OCI-LY1 (cell line): Measurements from ENCODE around the gene PDGFD.
"Not testable (repeated sequence)": the region's sequence is repeated elsewhere in the genome, so short reads cannot be mapped to it uniquely, and the experiment has no call there.

ENCODE experiments used
- H2AFZ ChIP-seq: fragments of 200-600 bp; sonication (generic), shearing (Covaris generic); 2 replicates; pipeline ENCODE4 v1.6.0; 2014; ENCODE audit warnings: antibody characterized with exemption, mild to moderate bottlenecking, low read length
- H3F3A ChIP-seq: fragments of 200-600 bp; sonication (generic), shearing (Covaris generic); 2 replicates; pipeline ENCODE4 v1.6.0; 2014; ENCODE audit warnings: mild to moderate bottlenecking, antibody characterized with exemption, low read length, moderate library complexity; ENCODE audit not compliant: insufficient read depth
- H3K27ac ChIP-seq: fragments of 200-600 bp; sonication (generic); 2 replicates; pipeline ENCODE4 v1.5.1; 2014; ENCODE audit warnings: low read length, mixed run types, mild to moderate bottlenecking, low read depth; ENCODE audit not compliant: poor library complexity, severe bottlenecking
- H3K27me3 ChIP-seq: fragments of 200-600 bp; sonication (generic); 2 replicates; pipeline ENCODE4 v1.6.0; 2014; ENCODE audit warnings: antibody characterized with exemption, mild to moderate bottlenecking, low read length, moderate library complexity; ENCODE audit not compliant: insufficient read depth
- H3K36me3 ChIP-seq: fragments of 200-600 bp; sonication (generic); 2 replicates; pipeline ENCODE4 v1.6.1; 2014; ENCODE audit warnings: mild to moderate bottlenecking, antibody characterized with exemption, low read length, moderate library complexity, mixed read lengths; ENCODE audit not compliant: insufficient read depth
- H3K4me1 ChIP-seq: fragments of 200-600 bp; sonication (generic); 2 replicates; pipeline ENCODE4 v1.5.1; 2014; ENCODE audit warnings: mild to moderate bottlenecking, low read length, moderate library complexity; ENCODE audit not compliant: insufficient read depth, severe bottlenecking
- H3K4me2 ChIP-seq: fragments of 200-600 bp; sonication (generic), shearing (Covaris generic); 2 replicates; pipeline ENCODE4 v1.6.1; 2014; ENCODE audit warnings: low read length
- H3K4me3 ChIP-seq: fragments of 200-600 bp; sonication (generic); 2 replicates; pipeline ENCODE4 v1.5.1; 2014; ENCODE audit warnings: low read length, low read depth, mild to moderate bottlenecking, mixed read lengths; ENCODE audit not compliant: poor library complexity, severe bottlenecking
- H3K79me2 ChIP-seq: fragments of 200-600 bp; shearing (Covaris generic); 2 replicates; pipeline ENCODE4 v1.6.1; 2016; ENCODE audit warnings: mixed run types, low read length, mixed read lengths; ENCODE audit not compliant: insufficient read depth
- H3K9ac ChIP-seq: fragments of 200-600 bp; sonication (generic), shearing (Covaris generic); 2 replicates; pipeline ENCODE4 v1.6.1; 2014; ENCODE audit warnings: mild to moderate bottlenecking, low read length, mixed read lengths
- H3K9me2 ChIP-seq: fragments of 200-600 bp; sonication (generic), shearing (Covaris generic); 2 replicates; pipeline ENCODE4 v1.6.1; 2014; ENCODE audit warnings: low read depth, mild to moderate bottlenecking, low read length, mixed read lengths
- H3K9me3 ChIP-seq: fragments of 200-600 bp; shearing (Covaris generic); 2 replicates; pipeline ENCODE4 v1.6.1; 2014; ENCODE audit warnings: low read length, mixed read lengths
- H4K20me1 ChIP-seq: fragments of 200-600 bp; sonication (generic), shearing (Covaris generic); 2 replicates; pipeline ENCODE4 v1.6.0; 2016; ENCODE audit warnings: mild to moderate bottlenecking, low read length; ENCODE audit not compliant: insufficient read depth
- EZH2 ChIP-seq: fragments of 200-600 bp; sonication (generic), shearing (Covaris generic); IDR thresholded peaks from 2 replicates; pipeline ENCODE4 v1.8.0; 2017; ENCODE audit warnings: borderline replicate concordance, mixed run types, mild to moderate bottlenecking, antibody characterized with exemption, low read length, moderate library complexity, mixed read lengths
- TF ChIP-seq, protein P1 (sequence below): fragments of 200-600 bp; sonication (generic), shearing (Covaris generic); IDR thresholded peaks from 2 replicates; pipeline ENCODE4 v1.5.1; 2017; ENCODE audit warnings: mild to moderate bottlenecking, antibody characterized with exemption, low read length, moderate library complexity, mixed read lengths

The PDGFD gene

DNA sequence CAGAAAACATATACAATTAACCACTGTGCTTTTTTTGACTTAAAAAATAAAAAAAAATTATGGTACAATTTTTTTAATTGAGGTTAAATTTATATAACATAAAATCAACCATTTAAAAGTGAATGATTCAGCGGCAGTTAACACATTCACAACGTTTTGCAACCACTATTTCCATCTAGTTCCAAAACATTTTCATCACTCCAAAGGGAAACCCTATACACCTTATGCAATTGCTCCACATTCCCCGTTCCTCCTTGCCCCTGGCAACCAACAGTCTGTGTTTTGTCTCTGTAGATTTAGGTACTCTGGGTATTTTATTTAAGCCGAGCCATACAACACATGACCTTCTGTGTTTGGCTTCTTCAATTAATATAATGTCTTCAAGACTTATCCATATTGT is 112.2 kb downstream of the PDGFD start:
- TF ChIP-seq, protein P1, sequence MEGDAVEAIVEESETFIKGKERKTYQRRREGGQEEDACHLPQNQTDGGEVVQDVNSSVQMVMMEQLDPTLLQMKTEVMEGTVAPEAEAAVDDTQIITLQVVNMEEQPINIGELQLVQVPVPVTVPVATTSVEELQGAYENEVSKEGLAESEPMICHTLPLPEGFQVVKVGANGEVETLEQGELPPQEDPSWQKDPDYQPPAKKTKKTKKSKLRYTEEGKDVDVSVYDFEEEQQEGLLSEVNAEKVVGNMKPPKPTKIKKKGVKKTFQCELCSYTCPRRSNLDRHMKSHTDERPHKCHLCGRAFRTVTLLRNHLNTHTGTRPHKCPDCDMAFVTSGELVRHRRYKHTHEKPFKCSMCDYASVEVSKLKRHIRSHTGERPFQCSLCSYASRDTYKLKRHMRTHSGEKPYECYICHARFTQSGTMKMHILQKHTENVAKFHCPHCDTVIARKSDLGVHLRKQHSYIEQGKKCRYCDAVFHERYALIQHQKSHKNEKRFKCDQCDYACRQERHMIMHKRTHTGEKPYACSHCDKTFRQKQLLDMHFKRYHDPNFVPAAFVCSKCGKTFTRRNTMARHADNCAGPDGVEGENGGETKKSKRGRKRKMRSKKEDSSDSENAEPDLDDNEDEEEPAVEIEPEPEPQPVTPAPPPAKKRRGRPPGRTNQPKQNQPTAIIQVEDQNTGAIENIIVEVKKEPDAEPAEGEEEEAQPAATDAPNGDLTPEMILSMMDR, result no peak
- no peak for TF ChIP-seq EZH2
- Histone ChIP-seq H3K27ac (no peak overlapping the region), H3K4me1 (no peaks in the 10 kb centered on the region), H3K79me2 (no peaks in the 10 kb centered on the region), H3K9me3 (no peaks in the 10 kb centered on the region), H3K36me3 (no peaks in the 10 kb centered on the region), H3K9ac (no peak overlapping the region), H3K9me2 (no peaks in the 10 kb centered on the region), H3F3A (no peaks in the 10 kb centered on the region), H3K4me2 (no peak overlapping the region), H4K20me1 (no peaks in the 10 kb centered on the region), H3K4me3 (no peak overlapping the region), H3K27me3 (no peaks in the 10 kb centered on the region), H2AFZ (no peak overlapping the region)

DNA sequence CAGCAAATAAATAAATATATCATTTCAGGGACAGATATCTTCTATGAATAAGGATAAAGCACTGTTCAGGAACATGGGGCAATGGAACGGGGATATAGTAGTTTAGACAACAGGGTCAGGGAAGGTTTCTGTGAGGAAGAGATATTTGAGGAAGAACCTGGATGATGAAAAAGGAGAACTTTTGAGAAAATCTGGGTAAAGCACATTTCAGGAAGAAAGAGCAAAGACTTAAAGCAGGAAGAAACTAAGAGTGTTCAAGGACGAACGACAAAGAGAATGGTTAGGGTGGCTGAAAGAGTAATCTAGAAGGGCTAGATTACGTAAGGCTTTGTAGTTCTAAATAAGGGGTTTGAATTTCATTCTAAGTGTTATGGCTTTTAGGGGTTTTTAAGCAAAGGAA is 114.8 kb downstream of the PDGFD start:
- Histone ChIP-seq H3K79me2 (no peaks in the 10 kb centered on the region), H3K9me2 (no peaks in the 10 kb centered on the region), H3K4me2 (no peak overlapping the region), H3K4me3 (no peak overlapping the region), H3K36me3 (no peaks in the 10 kb centered on the region), H3K4me1 (no peaks in the 10 kb centered on the region), H2AFZ (no peak overlapping the region), H3F3A (no peaks in the 10 kb centered on the region), H3K27ac (no peak overlapping the region), H4K20me1 (no peaks in the 10 kb centered on the region), H3K27me3 (no peaks in the 10 kb centered on the region), H3K9ac (no peak overlapping the region), H3K9me3 (no peaks in the 10 kb centered on the region)
- no peak for TF ChIP-seq EZH2
- TF ChIP-seq, protein P1, result no peak

DNA sequence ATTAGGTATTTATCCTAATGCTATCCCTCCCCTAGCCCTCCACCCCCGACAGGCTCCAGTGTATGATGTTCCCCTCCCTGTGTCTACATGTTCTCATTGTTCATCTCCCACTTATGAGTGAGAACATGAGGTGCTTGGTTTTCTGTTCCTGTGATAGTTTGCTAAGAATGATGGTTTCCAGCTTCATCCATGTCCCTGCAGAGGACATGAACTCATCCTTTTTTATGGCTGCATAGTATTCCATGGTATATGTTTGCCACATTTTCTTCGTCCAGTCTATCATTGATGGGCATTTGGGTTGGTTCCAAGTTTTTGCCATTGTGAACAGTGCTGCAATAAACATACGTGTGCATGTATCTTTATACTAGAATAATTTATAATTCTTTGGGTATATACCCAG is 117.1 kb downstream of the PDGFD start:
- not testable (repeated sequence) for H3K9me3 ChIP-seq, H3K79me2 ChIP-seq, H3K4me2 ChIP-seq, H3F3A ChIP-seq, H3K9ac ChIP-seq, H4K20me1 ChIP-seq, H3K4me1 ChIP-seq, H3K9me2 ChIP-seq, H3K4me3 ChIP-seq, H3K36me3 ChIP-seq, H2AFZ ChIP-seq, H3K27ac ChIP-seq, H3K27me3 ChIP-seq

DNA sequence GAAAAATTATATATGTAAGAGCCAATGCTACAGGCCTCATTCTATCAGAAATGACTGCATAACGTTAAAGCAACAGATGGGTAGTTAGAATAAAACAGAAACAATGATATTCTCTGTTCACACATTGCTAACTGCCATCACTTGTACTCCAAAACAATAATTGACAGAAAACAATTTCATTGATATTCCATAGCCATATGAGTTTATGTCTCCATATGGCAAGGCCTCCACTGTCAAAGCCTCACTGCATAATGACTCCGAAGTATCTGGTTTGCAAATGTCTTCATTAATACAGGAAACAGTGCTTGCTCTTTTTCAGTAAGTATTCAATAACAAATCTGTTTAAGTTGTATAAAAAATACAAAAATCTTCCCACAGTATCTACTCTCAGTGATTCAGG is 117.6 kb downstream of the PDGFD start:
- no peaks in the 10 kb centered on the region for H3K9me2 ChIP-seq
- no peak overlapping the region for H3K4me3 ChIP-seq
- H3K4me2 ChIP-seq, result no peak overlapping the region
- no peaks in the 10 kb centered on the region for H3K36me3 ChIP-seq
- no peaks in the 10 kb centered on the region for H3K27me3 ChIP-seq
- H2AFZ ChIP-seq, result no peak overlapping the region
- no peaks in the 10 kb centered on the region for H3K9me3 ChIP-seq
- H3K27ac ChIP-seq, result no peak overlapping the region
- H3K4me1 ChIP-seq, result no peaks in the 10 kb centered on the region
- no peak overlapping the region for H3K9ac ChIP-seq
- H3F3A ChIP-seq, result no peaks in the 10 kb centered on the region
- H3K79me2 ChIP-seq, result no peaks in the 10 kb centered on the region
- TF ChIP-seq, protein P1, result no peak
- TF ChIP-seq EZH2, result no peak
- H4K20me1 ChIP-seq, result no peaks in the 10 kb centered on the region
